Activated CD4-positive, alpha-beta T cell treated with anti-CD3 and anti-CD28 coated beads for 24 hours (primary cell): ENCODE data around the gene NLGN3.

Experiments used
- DNase-seq, 2 donors: peaks; one replicate each; pipeline ENCODE4 v3.0.0-alpha.2; 2020; ENCODE audit warnings: low read depth in 2 of 2

NLGN3 gene

DNA sequence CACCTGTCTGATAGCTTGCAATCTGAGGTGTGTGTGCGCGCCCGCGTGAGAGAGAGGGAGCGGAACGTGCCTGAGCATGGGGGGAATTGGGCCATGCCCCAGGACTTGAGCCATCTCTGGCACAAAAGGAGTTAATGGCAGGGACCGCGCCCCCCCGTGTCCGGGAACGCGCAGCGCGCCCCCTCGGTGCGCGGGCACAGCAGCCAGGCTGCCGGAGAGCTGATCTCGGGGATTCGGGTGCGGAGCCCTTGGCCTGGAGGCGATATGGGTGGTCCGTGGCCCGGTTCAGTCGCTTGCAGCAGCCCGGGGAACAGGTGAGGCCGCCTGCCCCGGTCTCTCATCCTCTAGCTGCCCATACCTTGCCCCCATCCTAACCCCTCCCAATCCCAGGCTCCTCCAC, at the start of gene NLGN3:
Gene NLGN3, plus strand, starts transcription at position 191 of the 400 bp plus-strand sequence. CDS start 2,909 bp downstream, outside the sequence.
- no peak for DNase-seq

DNA sequence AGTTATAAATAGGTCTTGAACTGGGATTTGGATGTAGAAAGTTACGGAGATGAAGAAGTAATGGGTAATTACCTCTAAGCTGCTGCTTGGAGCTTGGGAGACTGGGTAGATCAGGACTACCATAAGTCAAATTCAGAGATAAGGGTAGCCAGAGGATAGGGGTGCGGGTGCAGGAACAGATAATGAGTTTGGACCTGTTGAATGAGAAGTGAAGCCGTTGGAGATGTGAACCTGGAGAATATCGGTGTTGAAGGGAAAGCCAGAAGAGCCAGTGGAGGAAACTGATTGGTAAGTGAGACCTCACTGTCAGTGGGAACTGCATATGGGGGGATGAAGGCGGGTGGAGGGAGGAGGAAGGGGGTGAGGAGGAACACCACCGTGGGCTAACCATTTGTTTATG, 49.6 kb upstream of the NLGN3 start:
- DNase-seq, result no peak

DNA sequence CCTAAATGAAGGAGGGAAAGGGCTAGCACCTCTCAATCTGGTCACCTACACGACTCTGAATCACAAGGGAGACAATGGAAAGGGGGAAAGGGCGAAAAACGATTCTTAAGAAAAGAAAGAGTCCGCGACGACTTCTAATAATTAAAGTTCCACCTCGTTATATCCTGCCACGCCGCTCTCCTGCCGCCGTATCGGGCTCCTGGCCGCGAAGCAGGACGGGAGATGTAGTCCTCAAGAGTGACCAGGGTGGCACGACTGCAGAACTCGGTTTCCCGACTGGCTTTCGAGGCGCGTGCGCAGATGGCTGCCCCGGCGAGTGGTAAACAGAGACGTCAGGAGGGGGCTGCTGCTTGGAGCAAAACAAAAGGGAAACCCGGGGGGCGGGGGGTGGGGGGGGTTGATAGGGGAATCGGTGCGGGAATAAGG, 49.1 kb upstream of the NLGN3 start, which contains the start of gene FOXO4:
Gene FOXO4, plus strand, starts transcription at position 297 of the 426 bp plus-strand sequence. CDS start 678 bp downstream, outside the sequence.
- peak; percentile 70 to 82 for DNase-seq

DNA sequence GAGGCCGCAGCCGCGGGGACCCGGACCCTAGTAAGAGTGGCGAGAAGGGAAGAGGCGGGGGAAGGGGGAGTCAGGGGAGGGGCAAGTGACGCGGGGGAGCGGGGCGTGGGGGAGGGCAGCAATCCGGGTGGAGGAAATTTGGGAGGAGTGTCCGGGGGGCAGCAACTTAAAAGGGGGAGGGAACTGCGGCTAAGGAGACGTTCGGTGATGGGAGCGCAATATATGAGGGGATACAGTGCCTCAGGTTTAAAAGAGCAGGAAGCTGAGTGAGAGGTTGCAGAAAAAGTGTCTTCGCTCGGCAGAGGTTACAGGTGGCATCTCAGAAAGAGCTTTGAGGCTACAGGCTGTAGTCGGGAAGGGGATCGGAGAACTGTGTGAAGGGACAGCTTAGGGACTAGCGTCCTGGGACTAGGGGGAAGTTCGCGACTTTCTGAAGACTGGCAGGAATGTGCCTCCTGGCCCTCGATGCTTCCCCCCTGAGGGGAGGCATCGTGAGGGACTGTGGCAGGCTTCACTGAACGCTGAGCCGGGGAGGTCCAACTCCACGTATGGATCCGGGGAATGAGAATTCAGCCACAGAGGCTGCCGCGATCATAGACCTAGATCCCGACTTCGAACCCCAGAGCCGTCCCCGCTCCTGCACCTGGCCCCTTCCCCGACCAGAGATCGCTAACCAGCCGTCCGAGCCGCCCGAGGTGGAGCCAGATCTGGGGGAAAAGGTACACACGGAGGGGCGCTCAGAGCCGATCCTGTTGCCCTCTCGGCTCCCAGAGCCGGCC, 48.5 kb upstream of the NLGN3 start:
- DNase-seq, result no peak

GRCh38 chrX:71096760-71097032, 47.9 kb upstream of the NLGN3 start:
- DNase-seq, result no peak

- peak; percentile 52 to 72 for DNase-seq
Measured at GRCh38 chrX:71098302-71098701, 46.3 kb upstream of the NLGN3 start.

GRCh38 chrX:71098951-71099506, 45.6 kb upstream of the NLGN3 start:
- DNase-seq, result no peak

GRCh38 chrX:71099736-71100135, 44.9 kb upstream of the NLGN3 start:
- DNase-seq, result no peak

- DNase-seq, result no peak
Measured at GRCh38 chrX:71100581-71101505, 43.8 kb upstream of the NLGN3 start.

- no peak for DNase-seq
Measured at GRCh38 chrX:71102292-71102691, 42.3 kb upstream of the NLGN3 start.

DNA sequence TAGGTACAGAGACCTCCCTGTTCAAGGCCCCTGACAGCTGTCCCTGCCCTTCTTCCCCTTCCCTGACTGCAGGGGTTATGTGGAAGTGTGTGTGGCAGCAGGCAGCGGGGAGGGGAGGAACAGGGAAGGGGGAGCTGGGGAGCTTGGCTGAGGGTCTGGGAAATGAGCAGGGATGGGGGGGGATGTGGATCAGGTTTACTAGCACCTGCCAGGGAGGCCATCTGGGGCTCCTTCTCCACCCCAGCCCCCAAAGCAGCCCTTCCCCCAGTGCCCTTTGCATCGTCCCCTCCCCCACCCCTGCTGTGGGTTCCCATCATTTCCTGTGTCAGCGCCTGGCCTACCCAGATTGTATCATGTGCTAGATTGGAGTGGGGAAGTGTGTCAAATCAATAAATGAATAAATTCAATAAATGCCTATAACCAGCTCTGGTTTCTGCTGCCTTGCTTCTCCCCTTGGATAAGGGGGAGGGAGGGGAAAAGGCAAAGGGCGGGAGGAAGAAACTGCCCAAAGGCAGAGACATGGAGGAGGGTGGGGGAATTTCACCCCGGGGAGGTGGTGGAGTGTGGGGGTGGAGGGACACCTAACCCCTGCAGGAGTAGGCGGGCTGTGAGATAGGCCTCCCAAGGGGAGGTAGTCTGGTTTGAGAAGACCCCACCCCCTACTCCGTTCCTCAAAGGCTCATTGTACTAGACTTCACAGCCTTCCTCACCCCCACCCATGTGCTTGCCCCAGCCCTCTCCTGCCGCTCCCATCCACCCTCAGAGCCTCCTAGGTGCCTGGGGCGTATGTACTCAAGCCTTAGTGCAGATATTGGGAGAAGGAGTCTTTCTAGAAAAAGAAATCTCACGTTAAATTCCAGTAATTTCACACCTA, 41.3 kb upstream of the NLGN3 start:
- no peak for DNase-seq

GRCh38 chrX:71105628-71106027, 39.0 kb upstream of the NLGN3 start:
- no peak for DNase-seq

GRCh38 chrX:71106427-71106826, 38.2 kb upstream of the NLGN3 start, which contains the start of gene CXorf65:
Gene CXorf65, minus strand, starts transcription at chrX:71106740. Its CDS starts 184 bp downstream, at chrX:71106556.
- DNase-seq, result no peak

GRCh38 chrX:71107245-71107644, 37.4 kb upstream of the NLGN3 start:
- no peak for DNase-seq

- DNase-seq, result no peak
Measured at GRCh38 chrX:71107762-71108360, 36.8 kb upstream of the NLGN3 start.

DNA sequence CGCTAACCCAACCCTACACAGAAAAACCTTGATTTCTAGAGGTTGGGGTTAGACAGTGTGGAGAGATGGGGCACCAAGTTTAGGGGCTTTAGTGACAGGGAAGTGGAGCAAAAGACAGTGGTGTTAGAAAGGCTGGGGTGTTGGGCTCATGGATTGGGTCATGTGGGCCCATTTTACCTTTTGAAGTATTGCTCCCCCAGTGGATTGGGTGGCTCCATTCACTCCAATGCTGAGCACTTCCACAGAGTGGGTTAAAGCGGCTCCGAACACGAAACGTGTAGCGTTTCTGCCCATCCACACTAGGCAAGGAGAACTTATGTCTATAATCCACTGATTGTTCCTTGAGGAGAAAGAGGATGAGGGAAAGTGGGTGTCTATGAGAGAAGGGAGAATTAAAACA, 35.6 kb upstream of the NLGN3 start:
- DNase-seq, result no peak

DNA sequence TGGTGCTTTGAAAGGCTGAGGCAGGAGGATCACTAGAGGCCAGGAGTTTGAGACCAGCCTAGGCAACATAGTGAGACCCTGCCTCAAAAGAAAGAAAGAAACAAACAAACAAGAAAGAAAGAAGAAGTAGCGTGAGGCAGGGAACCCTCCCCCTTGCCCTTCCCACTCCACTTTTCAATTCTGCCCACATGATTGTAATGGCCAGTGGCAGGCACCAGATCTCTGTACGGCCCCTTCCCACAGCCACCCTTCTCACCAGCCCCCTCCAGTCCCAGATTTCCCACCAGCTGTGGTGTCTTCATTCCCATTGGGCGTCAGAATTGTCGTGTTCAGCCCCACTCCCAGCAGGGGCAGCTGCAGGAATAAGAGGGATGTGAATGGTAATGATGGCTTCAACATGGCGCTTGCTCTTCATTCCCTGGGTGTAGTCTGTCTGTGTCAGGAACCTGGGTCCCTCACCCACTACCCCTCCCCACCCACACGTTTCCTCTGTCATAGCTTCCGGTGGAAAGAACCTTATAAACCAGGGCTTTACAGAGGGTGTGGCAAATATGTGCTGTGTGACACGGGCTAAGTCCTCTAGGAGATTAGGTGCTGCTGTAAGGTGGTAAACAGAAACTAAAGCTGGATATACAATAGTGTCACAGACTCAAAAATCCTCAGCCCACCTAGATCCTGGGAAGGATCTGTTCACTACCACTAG, 33.3 kb upstream of the NLGN3 start, which contains the start of gene IL2RG:
Gene IL2RG, minus strand, starts transcription at position 437 of the 703 bp plus-strand sequence. Its CDS starts 38 bp downstream, at position 399.
- DNase-seq, result peak in 1 of 2 donors; percentile 66

- no peak for DNase-seq
Measured at GRCh38 chrX:71111921-71112431, 32.7 kb upstream of the NLGN3 start.

DNA sequence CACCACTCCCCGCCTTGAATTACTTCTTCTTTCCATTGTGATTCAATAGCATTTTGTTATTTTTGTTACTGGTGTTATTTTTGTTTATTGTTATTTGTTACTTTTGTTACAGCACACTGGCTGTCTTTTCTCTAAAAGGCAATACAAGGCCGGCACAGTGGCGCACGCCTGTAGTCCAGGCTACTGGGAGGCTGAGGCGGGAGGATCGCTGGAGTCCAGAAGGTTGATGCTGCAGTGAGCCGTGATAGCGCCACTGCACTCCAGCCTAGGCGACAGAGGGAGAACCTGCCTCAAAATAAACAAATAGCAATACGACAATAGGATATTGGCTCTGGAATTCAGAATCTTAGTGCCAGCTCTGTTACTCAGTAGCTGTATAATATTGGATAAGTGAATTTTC, 27.3 kb upstream of the NLGN3 start:
- no peak for DNase-seq
